Middle frontal gyrus (tissue), 1 donor: Measurements from ENCODE around the gene SLC1A5.

Experiments used
- DNase-seq: peaks from one replicate; pipeline ENCODE4 v3.0.0-alpha.2; 2015; ENCODE audit warnings: low spot score; ENCODE audit errors: extremely low spot score

Gene SLC1A5

GRCh38 chr19:46745030-46745429 lies 43.4 kb downstream of the SLC1A5 start:
- DNase-seq, result no peak

GRCh38 chr19:46744005-46744691 lies 44.2 kb downstream of the SLC1A5 start:
- DNase-seq, result no peak

DNA sequence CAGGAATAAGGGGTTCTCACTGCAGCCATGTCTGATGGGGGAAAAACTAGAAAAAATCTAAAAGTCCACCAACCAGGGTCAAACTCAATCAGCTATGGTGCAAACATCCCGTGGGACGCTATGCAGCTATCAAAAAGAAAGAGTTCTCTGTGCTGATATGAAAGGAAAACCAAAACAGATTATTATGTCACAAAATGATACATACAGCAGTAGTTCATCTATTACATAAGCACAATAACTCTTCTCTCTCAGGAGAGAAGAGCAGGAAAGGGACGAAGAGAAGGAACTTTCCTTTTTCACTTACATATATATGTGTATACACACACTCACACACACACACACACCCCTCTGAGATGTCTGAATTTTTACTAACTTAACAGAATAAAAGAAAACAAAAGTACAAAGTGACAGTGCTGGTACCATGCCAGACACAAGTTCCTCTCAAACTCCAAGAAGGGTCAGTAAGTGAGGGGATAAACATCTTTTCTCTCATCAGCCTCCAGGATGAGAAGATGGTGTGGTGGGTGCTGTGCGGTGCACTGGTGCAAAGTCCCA lies 45.4 kb downstream of the SLC1A5 start:
- no peak for DNase-seq

DNA sequence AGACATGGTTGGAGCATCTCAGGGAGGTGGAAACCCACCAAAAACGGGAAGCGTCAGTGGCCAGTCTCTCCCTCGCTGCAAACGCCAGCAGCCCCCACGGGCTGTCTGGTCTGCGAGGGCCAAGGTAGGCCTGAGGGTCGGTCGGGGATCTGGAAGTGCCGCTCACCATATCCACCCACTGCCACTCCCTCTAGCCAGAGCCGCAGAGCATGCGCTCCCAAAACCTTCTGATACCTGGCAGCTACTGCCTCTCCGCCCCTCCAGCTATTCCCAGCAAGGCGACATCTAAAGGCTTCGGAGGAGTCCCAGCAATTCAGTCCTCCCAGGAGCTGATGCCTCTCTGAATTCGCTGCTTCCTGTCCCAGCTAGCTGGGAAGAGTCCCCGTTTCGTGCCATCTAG lies 46.9 kb downstream of the SLC1A5 start:
- DNase-seq, result no peak

GRCh38 chr19:46739290-46739771 lies 49.1 kb downstream of the SLC1A5 start:
- no peak for DNase-seq

- DNase-seq, result no peak
Observed at GRCh38 chr19:46737761-46738171, 50.6 kb downstream of the SLC1A5 start.

DNA sequence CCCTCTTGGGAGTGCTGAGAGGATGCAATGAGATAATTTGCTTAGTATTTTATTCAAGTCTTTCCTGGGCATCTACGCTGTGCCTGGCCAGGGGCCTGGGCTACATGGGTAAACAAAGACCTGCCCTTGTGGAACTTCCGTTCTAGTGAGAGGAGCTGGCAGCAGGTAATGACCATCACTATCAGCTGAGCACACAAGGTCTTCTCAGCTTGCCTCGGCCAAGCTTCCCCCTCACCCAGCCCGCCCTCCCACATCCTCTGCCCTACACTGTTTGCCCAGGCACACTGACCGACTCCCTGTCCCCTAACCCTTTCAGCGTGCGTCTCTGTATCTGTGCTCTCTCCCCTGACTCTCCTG lies 51.1 kb downstream of the SLC1A5 start:
- no peak for DNase-seq

GRCh38 chr19:46736531-46737297 lies 51.7 kb downstream of the SLC1A5 start:
- no peak for DNase-seq

- DNase-seq, result no peak
Observed at GRCh38 chr19:46733690-46734292, 54.6 kb downstream of the SLC1A5 start.

- no peak for DNase-seq
Observed at GRCh38 chr19:46732966-46733689, 55.3 kb downstream of the SLC1A5 start.

GRCh38 chr19:46732172-46732938 lies 56.0 kb downstream of the SLC1A5 start:
- no peak for DNase-seq

DNA sequence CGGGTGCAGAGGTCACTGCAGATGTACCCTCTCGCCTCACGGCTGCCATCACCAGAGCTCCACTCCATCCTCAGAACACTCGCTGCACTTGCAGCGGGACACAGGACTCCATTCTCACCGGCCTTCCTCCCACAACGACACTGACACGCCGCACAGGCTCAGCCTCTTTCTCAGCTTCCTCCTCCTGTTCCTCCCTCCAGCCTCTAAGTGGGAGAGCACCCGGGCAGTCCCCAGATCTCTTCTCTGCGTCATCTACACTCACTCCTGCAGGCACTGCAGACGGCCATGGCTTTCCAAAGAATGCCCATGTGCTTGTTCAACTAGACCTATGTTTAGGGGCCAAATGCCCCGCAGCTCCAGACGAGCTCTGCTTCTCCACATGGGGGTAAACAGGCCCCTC lies 56.8 kb downstream of the SLC1A5 start:
- no peak for DNase-seq

DNA sequence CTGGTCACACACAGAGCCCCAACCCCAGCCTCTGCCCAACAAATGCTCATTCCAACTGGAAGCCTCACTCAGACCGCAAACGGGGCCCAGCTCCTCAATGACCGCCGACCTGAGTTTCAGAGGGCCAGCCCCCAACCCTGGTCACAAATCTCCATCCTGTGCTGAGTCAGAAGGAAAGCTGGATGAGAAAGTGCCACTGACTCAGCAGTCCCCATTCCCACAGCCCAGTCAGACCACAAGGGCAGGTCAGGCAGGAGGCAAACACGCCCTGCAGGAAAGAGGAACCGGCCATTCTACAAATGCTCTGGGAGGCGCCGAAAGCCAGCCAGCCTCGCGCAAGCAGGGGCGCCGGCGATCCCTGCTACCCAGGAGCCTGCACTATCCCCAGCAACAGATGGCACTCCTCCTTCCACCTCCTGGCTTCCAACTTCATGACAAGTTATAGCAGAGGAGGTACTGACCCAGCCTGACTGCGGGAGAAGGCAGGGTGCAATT lies 57.3 kb downstream of the SLC1A5 start:
- DNase-seq, result no peak

- no peak for DNase-seq
Observed at GRCh38 chr19:46730595-46730994, 57.8 kb downstream of the SLC1A5 start.

DNA sequence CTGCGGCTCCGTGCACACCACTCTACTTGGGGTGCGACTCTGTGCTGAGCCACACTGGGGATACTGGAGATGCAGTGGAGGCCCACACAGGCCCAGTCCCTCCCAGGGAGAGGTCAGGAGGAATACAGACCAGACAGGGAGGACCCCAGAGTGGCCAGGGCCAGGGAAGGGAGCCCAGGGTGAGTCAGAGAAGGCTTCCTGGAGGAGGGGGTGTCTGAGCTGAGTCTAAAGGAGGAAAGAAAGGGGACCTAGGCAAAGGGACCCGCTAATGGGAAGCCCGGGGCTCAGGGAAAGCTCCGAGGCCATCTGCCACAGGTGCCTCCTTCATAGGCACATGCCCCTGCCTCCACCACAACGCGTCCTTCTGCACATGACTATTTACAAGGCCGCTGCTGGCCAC lies 58.2 kb downstream of the SLC1A5 start:
- no peak for DNase-seq

- DNase-seq, result no peak
Observed at GRCh38 chr19:46729696-46730095, 58.7 kb downstream of the SLC1A5 start.

DNA sequence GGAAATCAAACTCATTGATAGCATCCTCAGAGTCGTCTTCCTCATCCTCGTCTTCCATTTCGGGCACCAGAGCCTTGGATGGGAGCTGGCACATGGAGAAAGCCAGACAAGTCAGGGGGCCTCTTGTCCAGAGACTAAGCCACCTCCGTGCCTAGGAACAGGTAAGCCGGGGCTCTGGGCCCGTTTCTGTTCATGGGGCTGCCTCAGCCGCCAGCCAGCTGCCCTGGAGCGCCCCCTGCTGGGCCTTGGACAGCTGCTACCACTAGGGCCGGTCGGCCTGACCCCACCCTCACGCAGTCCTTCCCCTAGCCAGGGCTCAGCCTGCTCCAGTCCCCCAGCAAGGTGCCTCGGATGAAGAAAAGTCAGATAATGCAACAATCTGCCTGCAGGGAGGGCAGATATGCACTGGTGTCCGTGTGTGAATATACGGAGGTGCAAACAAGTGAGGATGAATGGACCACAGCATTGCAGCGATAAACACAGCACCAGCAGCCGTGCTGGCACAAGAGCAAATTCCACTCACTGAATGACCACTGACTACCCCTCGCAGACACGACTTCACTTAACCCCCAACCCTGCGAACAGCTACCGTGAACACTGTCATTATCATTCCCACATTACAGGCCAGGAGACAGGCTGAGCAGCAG lies 59.6 kb downstream of the SLC1A5 start:
- DNase-seq, result no peak

DNA sequence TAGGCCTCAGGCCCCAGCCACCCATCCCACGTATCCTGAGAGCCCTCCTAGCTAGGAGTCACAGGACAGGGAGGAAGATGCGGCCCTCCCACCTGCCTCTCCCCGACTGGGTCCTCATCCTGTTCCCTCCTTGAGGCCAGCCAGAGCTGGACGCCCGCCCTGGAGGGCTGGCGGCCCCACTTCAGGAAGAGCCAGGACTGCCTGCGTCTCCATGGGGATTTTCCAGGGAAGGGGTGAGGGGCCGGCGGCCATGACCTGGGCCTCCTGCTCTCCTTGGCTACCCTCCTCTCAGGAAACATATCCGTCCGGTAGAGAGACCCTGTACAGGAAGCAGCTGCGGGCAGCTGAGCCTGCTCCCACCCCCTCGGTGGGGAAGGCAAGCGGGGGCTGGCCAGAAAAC lies 60.2 kb downstream of the SLC1A5 start:
- no peak for DNase-seq

GRCh38 chr19:46727757-46728156 lies 60.6 kb downstream of the SLC1A5 start:
- no peak for DNase-seq

DNA sequence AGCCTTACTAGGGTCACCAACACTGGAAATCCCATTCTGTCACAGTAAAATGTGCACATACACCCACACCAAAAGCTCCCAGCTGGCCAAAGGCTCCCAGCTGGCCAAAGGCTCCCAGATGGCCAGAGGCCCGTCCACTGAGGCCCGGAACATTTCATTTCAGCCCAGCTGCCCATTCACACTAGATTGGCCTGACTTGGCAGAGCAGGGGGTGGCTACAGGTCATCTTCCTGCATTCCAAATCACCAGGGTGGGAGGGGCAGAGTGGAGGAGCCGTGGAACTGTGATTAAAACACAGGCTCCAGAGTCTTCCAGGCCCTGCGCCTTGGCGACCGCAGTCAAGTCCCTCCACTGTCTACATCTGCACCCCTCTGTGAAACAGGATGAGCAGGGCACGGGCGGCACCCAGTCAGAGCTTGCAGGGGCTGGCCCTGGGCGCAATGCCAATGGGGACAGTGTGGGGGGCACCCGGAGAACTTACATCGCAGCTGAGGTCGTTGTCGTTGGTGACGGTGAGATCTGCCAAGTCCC lies 61.4 kb downstream of the SLC1A5 start:
- DNase-seq, result no peak
